IgD-negative memory B cell (primary cell): Measurements from ENCODE around the gene MAP3K7. TPM values are rescaled to one million over a fixed set of nuclear protein-coding genes. Genes with fewer than 3 reads are reported as not detected.

Experiments used
- H3K27ac Mint-ChIP-seq, 3 donors: one replicate each; pipeline ENCODE4 v1.8.0; 2020 to 2022; ENCODE audit warnings: mild to moderate bottlenecking in 3 of 3, mixed read lengths in 3 of 3, moderate library complexity in 1 of 3
- H3K27me3 Mint-ChIP-seq: one replicate; pipeline ENCODE4 v1.8.0; 2021; ENCODE audit warnings: mixed read lengths
- H3K36me3 Mint-ChIP-seq: one replicate; pipeline ENCODE4 v1.8.0; 2020; ENCODE audit warnings: mild to moderate bottlenecking, mixed read lengths
- H3K4me1 Mint-ChIP-seq, 3 donors: one replicate each; pipeline ENCODE4 v1.8.0; 2020 to 2022; ENCODE audit warnings: mixed read lengths in 3 of 3, mild to moderate bottlenecking in 1 of 3
- H3K4me3 Mint-ChIP-seq, 4 donors: one replicate each; pipeline ENCODE4 v1.8.0; 2020 to 2022; ENCODE audit warnings: mild to moderate bottlenecking in 4 of 4, mixed read lengths in 4 of 4, moderate library complexity in 3 of 4
- H3K9me3 Mint-ChIP-seq, 3 donors: one replicate each; pipeline ENCODE4 v1.8.0; 2020 to 2021; ENCODE audit warnings: mixed read lengths in 3 of 3, mild to moderate bottlenecking in 1 of 3
- polyA plus RNA-seq: library from polyadenylated mRNA; unstranded; fragments of 300-500 nt; fragmentation: Illumina TruSeq; gene quantifications from one replicate; pipeline ENCODE4 v1.2.3, GENCODE V29; 2021

MAP3K7 gene
- 22.3 TPM for polyA plus RNA-seq

DNA sequence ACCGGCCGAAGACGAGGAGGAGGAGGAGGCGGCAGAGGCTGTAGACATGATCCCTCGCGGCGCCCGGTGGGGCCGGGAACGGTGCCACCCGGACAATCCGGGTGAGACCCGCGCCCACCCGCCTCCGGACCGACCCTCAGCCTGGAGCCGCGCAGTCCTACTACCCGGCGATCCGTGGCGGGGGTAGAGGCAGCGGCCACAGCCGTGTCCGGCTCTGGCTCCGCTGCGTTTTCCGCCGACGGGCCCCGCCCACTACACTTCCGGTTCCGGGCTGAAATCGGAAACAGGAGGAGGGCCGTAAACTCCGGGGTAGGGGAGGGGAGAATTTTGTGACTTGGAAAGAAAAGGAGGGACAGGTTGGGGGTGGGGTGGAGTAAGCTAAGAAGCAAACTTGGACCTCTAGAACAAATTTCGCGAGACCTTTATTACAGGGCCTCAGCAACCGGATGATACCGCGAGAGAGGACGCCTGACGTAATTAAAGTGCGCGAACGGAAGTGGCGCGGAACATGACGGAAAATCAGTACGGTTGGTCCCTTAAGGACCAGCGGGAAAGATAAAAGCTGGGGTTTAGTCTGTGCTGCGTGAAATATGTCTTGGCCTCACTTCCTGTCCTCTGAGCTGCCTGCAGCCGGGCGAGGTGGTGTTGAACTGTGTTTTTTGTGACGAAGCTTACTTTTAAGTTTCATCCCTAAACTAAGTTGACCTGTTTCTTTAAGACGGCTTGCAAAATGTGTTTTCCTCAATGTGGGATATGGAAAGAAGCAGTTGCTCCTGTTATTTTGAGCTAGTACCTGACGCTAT lies at the start of gene MAP3K7:
Gene MAP3K7 (minus strand): TSS at position 237 of the 803 bp plus-strand sequence. CDS start 189 bp downstream, at position 48.
- H3K27ac Mint-ChIP-seq, result peak within 1 kb of the TSS; percentile 94 to 100 (median 99)
- peaks cover 24 to 37% (median 31%) of the 10 kb centered on the region in 3 donors for H3K4me1 Mint-ChIP-seq
- H3K4me3 Mint-ChIP-seq, result peak within 1 kb of the TSS; percentile 88 to 99 (median 96)
- H3K36me3 Mint-ChIP-seq, result no peaks in the 10 kb centered on the region
- no peaks in the 10 kb centered on the region for H3K9me3 Mint-ChIP-seq
- H3K27me3 Mint-ChIP-seq, result peaks cover 2% of the 10 kb centered on the region

DNA sequence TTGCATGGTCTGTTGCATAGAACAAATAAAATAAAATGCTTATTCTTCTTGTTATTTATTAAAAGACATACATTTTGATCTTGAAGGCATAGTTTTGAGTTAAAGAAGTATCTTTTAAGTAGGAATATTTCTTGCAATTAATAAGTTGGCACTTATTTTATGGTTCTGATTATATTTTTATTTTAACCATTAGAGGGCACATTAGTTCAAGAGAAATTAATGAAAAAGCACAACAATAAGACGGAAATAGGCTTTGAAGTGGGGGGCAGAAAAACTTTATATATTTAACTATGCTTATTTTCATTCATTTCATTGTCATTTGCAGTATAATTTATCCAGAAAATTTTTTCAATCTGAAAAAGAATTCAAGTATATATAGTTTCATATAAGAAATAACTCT lies 44.2 kb upstream of the MAP3K7 start:
- H3K4me1 Mint-ChIP-seq, result no peaks in the 10 kb centered on the region
- no peaks in the 10 kb centered on the region for H3K36me3 Mint-ChIP-seq
- H3K4me3 Mint-ChIP-seq, result no peak overlapping the region
- H3K9me3 Mint-ChIP-seq, result peaks cover 3 to 4% (median 4%) of the 10 kb centered on the region in 3 donors
- peaks cover 1% of the 10 kb centered on the region for H3K27me3 Mint-ChIP-seq
- no peak overlapping the region for H3K27ac Mint-ChIP-seq

DNA sequence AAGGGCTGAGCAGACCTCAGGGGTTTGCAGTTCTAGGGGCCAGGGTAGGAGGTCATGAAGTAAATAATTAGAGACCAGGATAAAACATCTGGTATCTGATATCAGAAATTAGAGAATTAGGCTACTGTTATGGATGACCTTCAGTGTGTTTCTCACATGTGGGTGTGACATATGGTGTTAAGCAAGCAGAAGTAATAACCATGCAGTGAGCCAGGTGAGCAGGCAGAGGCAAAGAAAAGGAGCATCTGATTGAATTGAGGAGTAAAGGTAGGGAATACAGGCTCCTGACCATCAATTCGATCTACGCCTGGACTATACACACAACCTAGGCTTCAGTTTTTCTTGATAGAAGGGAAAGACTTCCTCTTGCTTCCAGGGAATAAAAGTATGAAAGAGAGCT lies 34.7 kb upstream of the MAP3K7 start:
- Mint-ChIP-seq H3K36me3 (no peaks in the 10 kb centered on the region), H3K9me3 (peaks cover 2 to 6% (median 6%) of the 10 kb centered on the region in 3 donors), H3K4me3 (no peak overlapping the region), H3K27me3 (peaks cover 20% of the 10 kb centered on the region), H3K27ac (no peak overlapping the region), H3K4me1 (no peaks in the 10 kb centered on the region)

DNA sequence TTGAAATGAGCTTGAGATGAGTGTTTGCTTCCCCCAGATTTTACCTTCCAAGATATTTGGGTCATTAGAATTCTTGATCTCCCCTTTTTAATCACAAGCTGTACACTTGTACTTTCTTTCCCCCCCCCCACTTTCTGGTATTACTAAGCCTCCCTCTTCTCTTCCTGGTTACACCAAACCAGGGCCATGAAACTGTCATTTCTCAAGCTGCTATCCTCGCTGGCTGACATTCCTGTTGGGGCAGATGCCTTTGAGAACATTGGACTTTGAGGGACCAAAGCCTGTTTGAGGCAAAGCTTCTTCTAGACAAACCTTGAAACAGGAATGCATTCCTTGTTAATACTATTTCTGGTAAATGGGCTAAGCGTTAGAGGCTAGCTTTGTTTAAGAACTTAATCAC lies 32.3 kb upstream of the MAP3K7 start:
- Mint-ChIP-seq H3K4me3 (no peak overlapping the region), H3K27me3 (peaks cover 28% of the 10 kb centered on the region), H3K27ac (no peak overlapping the region), H3K4me1 (no peaks in the 10 kb centered on the region), H3K9me3 (peaks cover 0 to 2% (median under 1%) of the 10 kb centered on the region in 3 donors), H3K36me3 (no peaks in the 10 kb centered on the region)

DNA sequence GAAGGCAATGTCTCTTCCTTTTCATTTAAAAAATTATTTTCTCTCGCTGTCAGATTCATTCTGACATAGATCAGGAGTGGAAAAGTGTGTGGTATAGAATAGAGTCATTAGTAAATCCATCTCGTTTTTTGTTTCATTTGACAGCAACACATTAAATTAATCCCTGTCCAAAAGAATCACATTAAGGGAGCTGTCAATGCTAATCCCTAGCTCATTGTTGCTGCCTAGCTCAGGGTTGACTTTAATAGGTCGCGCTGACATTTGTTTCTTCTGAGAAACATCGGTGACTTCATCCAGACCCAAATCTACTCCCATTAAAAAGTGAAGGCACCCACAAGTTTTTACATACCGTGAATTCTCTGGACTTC lies 25.4 kb upstream of the MAP3K7 start:
- Mint-ChIP-seq H3K27me3 (peaks cover 30% of the 10 kb centered on the region), H3K4me1 (peaks cover 1 to 11% (median 9%) of the 10 kb centered on the region in 3 donors), H3K4me3 (peak overlapping the region in 3 of 4 donors; percentile 1 to 68 (median 34)), H3K27ac (peak overlapping the region in 1 of 3 donors; percentile 69), H3K9me3 (no peaks in the 10 kb centered on the region), H3K36me3 (no peaks in the 10 kb centered on the region)

DNA sequence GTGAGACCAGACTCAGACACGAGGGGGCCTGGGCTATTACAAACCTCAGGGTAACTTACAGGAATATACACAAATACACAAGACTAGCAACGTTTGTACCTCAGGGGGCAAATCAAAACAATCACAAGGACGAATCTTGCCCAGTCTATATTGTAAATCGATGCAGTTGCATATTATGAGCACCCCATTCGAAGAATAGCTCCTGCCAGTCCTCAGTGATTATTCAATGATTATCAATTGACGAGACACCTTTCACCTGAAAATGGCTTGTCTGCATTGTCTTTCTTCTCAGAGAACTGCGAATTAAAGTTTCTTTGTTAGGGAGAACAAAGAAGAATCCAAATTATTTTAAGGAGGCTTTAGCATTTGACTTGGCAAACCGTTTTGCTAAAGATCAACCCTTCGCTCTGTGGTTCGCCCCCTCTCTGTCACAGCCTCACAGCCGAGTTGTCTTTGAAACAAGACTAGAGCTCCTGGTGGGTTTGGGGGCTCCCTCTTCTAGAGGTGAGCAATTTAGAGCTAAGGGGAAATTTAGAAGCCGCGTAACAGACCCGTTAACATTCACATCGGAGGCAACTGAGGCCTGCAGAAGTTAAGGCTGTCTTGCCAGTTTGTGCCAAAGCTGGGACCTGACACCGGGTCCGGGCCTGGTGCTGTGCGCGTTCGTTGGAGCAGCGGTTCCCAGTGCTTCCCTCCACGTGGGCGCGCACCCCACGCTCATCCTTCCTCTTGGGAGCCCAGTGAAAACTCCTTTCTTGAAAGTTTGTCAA lies 24.9 kb upstream of the MAP3K7 start:
- peak overlapping the region in 1 of 3 donors; percentile 69 for H3K27ac Mint-ChIP-seq

DNA sequence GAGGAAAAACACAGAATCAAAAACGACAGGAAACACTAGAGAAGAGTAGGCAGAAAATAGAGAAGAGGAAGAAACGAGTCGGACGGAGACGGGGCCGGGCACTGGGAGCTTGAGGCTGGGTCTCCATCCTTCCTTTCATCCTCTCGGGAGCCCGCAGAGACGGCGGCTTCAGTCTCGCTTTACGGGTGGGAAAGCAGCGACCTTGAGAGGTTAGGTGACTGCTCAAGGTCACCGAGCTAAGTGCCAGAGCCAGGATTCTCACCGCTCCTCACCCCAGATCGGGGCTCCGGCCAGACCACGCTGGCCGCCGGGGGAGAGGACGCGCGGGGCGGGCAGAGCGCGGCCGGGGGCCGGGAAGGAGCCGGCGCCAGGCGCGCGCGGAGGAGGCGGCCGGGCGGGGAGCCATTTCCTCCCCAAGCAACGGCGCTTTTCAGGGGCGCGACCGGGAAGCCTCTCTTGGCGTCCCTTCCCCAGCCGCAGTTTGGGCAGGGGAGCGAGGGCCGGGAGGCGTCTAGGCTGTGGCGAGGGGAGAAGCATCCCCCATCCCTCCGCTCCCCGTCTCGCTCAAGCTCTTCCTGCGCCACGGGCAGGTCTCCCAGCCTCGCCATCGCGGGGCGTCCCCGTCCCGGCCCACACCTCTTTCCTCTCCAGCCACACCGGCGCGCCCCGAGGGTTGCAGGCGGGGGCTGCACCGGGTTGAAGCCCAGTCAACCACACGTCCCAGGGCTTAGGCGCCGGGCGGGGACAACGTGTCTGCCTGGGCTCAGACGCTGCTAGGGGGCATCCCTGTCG lies 24.1 kb upstream of the MAP3K7 start:
- peak overlapping the region; percentile 85 to 91 (median 88) for H3K4me3 Mint-ChIP-seq
- H3K9me3 Mint-ChIP-seq, result no peaks in the 10 kb centered on the region
- H3K27me3 Mint-ChIP-seq, result peaks cover 27% of the 10 kb centered on the region
- peaks cover 1 to 11% (median 9%) of the 10 kb centered on the region in 3 donors for H3K4me1 Mint-ChIP-seq
- H3K36me3 Mint-ChIP-seq, result no peaks in the 10 kb centered on the region
- no peak overlapping the region for H3K27ac Mint-ChIP-seq

More for the DNA sequence above, 24.9 kb upstream of the MAP3K7 start:
- H3K36me3 Mint-ChIP-seq, result no peaks in the 10 kb centered on the region
- H3K9me3 Mint-ChIP-seq, result no peaks in the 10 kb centered on the region
- peaks cover 1 to 11% (median 9%) of the 10 kb centered on the region in 3 donors for H3K4me1 Mint-ChIP-seq
- H3K27me3 Mint-ChIP-seq, result peaks cover 30% of the 10 kb centered on the region
- H3K4me3 Mint-ChIP-seq, result peak overlapping the region; percentile 85 to 91 (median 88)

DNA sequence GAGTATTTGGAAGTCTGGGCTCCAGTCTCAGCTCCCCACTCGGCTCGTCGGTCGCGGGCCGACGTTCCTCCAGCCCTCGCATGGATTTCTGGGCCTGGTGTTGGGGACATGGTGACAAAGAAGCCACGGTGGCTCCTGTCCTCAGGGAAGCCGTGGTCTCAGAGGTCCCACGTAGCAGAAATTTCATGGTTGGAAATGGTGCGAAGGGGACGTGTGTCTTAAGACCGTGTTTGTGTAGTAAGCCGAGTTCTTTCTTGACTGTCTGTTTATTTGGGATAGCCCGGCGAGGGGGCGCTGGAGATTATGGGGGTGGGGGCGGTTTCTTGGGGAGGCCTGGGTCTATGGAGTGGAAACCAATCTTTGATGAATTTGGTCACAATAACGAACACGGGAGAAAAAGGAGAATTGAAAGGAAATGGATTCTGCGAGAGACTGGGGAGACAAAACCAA lies 23.5 kb upstream of the MAP3K7 start:
- Mint-ChIP-seq H3K4me3 (peak overlapping the region; percentile 84 to 91 (median 88)), H3K27me3 (peaks cover 24% of the 10 kb centered on the region), H3K9me3 (no peaks in the 10 kb centered on the region)

DNA sequence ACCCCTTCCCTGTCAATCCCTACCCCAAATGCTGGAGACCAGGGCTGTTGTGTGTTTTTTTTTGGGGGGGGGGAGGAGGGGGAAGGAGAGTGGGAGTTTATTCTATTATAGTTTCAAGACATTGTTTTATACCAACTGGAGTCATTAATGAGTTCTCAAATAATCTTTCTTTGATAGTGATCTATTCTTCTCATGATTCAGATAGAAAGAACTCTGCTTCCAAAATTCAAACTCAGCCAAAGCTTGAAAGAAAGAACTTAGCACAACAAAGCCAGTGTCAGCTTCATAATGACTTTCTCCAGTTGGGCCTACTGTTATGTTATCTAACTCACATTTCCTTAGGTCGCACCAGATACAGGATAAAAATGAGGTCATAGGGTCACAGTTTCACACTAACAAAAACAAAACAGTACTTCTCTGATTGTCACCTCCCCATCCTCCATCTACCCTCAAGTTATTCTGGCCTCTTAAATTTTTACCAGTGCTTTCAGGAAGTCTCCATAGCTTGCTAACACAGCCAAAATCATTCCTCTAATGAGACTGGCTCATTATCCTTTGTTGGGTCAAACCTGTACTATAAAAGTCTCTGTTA lies 19.0 kb upstream of the MAP3K7 start:
- peaks cover 1 to 7% (median 5%) of the 10 kb centered on the region in 3 donors for H3K4me1 Mint-ChIP-seq
- no peak overlapping the region for H3K4me3 Mint-ChIP-seq
- H3K36me3 Mint-ChIP-seq, result no peaks in the 10 kb centered on the region
- no peaks in the 10 kb centered on the region for H3K9me3 Mint-ChIP-seq
- peaks cover 12% of the 10 kb centered on the region for H3K27me3 Mint-ChIP-seq
- H3K27ac Mint-ChIP-seq, result no peak overlapping the region

More for the DNA sequence above, 23.5 kb upstream of the MAP3K7 start:
- H3K27ac Mint-ChIP-seq, result no peak overlapping the region
- H3K4me1 Mint-ChIP-seq, result peaks cover 1 to 11% (median 9%) of the 10 kb centered on the region in 3 donors
- H3K36me3 Mint-ChIP-seq, result no peaks in the 10 kb centered on the region

DNA sequence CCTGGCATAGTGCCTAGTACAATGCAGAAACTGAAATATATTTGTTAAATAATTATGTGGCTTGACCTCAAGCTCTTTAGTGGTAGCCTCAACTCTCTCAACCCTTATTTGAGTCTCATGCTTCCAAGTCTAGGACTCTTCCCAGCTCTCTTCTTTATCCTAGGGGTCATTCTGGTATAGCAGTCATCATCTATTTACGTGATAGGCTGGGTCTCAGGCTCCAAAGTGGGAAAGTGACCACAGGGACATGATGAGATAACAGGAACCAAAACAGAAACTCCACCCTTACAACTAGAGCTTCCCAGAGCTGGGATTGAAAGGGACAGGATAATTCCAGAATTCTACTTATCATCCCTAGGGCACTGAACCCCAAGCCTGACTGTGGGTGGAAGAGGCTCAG lies 17.7 kb upstream of the MAP3K7 start:
- no peaks in the 10 kb centered on the region for H3K9me3 Mint-ChIP-seq
- peaks cover 7% of the 10 kb centered on the region for H3K27me3 Mint-ChIP-seq
- H3K27ac Mint-ChIP-seq, result no peak overlapping the region
- no peak overlapping the region for H3K4me3 Mint-ChIP-seq
- no peaks in the 10 kb centered on the region for H3K4me1 Mint-ChIP-seq
- no peaks in the 10 kb centered on the region for H3K36me3 Mint-ChIP-seq

DNA sequence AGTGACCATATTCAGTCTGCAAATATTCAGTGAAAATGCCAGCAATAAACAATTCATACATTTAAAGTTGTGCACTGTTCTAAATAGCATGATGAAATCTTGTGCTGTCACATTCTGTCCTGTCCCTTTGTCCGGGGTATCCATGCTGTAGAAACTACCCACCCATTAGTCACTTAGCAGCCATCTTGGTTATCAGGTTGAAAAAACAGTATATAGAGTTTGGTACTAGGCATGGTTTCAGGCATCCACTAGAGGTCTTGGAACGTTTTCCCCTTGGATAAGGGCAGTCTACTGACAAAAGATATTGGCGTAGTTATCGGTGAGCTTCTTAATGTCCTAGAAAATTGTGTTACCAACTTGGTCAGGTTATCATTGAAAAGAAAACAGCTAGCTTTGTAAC lies 12.3 kb upstream of the MAP3K7 start:
- Mint-ChIP-seq H3K9me3 (no peaks in the 10 kb centered on the region), H3K27ac (no peak overlapping the region), H3K36me3 (no peaks in the 10 kb centered on the region), H3K4me3 (no peak overlapping the region), H3K4me1 (peaks cover 0 to 2% (median 0%) of the 10 kb centered on the region in 3 donors), H3K27me3 (peaks cover 9% of the 10 kb centered on the region)

DNA sequence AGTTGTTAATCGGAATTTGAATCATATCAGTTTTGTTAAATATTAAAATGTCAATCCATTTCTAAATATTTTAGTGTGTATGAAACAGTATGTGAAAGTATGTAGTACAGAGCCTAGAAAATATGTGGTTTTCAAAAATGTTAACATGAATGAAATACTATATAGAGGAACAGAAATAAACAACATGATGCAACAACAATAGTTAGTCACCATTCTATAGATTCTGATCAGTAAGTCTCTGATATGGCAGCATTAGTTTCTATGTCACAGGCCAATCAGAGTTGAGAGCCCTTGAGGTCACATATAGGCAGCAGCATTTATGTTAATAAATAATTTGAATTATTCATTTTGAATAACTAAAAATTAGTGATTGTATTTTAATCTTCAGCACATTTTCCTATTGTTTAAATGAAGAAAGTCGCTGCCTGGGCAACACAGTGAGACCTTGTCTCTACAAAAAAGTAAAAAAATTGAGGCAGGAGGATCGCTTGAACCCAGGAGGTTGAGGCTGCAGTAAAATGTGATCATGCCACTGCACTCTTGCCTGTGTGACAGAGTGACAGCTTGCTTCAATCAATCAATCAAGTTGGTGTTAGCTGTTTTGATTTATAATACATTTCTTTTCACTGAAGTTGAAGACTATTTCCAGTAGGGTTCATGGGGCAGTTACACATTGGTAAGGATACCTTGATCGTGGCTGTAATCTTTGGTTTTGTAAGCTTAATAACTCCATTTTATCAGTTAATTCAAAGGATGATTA lies 11.5 kb upstream of the MAP3K7 start:
- H3K4me1 Mint-ChIP-seq, result peaks cover 0 to 2% (median 0%) of the 10 kb centered on the region in 3 donors
- H3K27me3 Mint-ChIP-seq, result peaks cover 11% of the 10 kb centered on the region
- no peaks in the 10 kb centered on the region for H3K9me3 Mint-ChIP-seq
- H3K27ac Mint-ChIP-seq, result no peak overlapping the region
- H3K4me3 Mint-ChIP-seq, result no peak overlapping the region
- H3K36me3 Mint-ChIP-seq, result no peaks in the 10 kb centered on the region

DNA sequence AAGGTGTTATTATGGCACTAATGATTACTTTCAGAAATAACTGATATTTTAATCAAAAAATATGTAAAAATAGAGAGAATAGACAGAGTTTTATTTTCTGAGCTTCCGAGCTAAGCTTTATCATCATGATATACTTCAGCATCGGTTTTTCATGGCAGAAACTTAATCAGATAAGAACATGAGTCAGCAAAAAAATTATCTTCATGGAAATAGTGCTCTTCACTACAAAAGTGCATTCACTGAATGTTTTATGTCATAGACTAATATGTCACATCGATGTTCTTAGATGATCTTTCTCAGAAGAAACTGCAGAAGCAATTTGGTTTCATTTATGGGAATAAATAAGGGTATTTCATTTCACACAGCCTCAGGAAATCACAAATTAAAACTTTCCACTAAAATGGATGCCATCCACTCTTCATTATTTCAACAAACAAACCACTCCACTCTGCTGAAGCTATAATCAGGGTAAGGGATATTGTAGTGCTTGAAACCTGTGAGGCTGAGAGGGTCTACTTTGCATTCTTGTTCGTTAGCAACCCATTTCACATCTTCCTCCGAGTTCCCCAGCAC lies 10.2 kb upstream of the MAP3K7 start:
- H3K4me1 Mint-ChIP-seq, result peaks cover 0 to 2% (median 0%) of the 10 kb centered on the region in 3 donors
- peaks cover 12% of the 10 kb centered on the region for H3K27me3 Mint-ChIP-seq

More for the DNA sequence above, 10.2 kb upstream of the MAP3K7 start:
- Mint-ChIP-seq H3K9me3 (no peaks in the 10 kb centered on the region), H3K36me3 (no peaks in the 10 kb centered on the region), H3K27ac (no peak overlapping the region), H3K4me3 (no peak overlapping the region)
